Measurements from ENCODE around the gene HSD17B14.

GRCh38 chr19:48873476-48874302 is 37.4 kb upstream of the HSD17B14 start:
- TF ChIP-seq CREB1 (CRISPR knock-in tag; IDR thresholded peaks at IDR 0.05; ENCODE audit: low read depth), result no peak
- TF ChIP-seq CTCF (conservative IDR thresholded peaks at IDR 0.05; ENCODE audit: low read depth in 2 of 2), result no peak
- no peak for TF ChIP-seq EZH2phosphoT487 (IDR thresholded peaks at IDR 0.05; ENCODE audit: unreplicated experiment)
- TF ChIP-seq POLR2AphosphoS5 (IDR thresholded peaks at IDR 0.05; ENCODE audit: low read depth), result no peak
- no peak for TF ChIP-seq EZH2 (IDR thresholded peaks at IDR 0.05; ENCODE audit: low read depth, unreplicated experiment)
